HEK293T (cell line): ENCODE measurements around the gene RIT2.

Source experiments
- CTCF ChIA-PET: fragments of 350-600 bp; formaldehyde crosslinking; extraction: SDS; loops from one replicate; lab custom pipeline; 2021; ENCODE audit warnings: antibody characterized with exemption, inconsistent platforms; lab: Yijun Ruan, JAX
- POLR2A ChIA-PET: fragments of 350-600 bp; formaldehyde crosslinking; extraction: SDS; loops from one replicate; lab custom pipeline; 2020; ENCODE audit warnings: antibody characterized with exemption, inconsistent platforms; lab: Yijun Ruan, JAX
- DNase-seq: peaks from one replicate; pipeline ENCODE4 v3.0.0; 2012; ENCODE audit warnings: mixed read lengths; ENCODE audit errors: extremely low spot score
- ARNT ChIP-seq: fragments of 450-650 bp; IDR thresholded peaks from 2 replicates; pipeline ENCODE4 v1.6.1; 2017; ENCODE audit warnings: mild to moderate bottlenecking
- BHLHE40 ChIP-seq: fragments of 450-650 bp; IDR thresholded peaks from 2 replicates; pipeline ENCODE4 v1.6.1; 2016; ENCODE audit warnings: mild to moderate bottlenecking, moderate library complexity, borderline replicate concordance
- CTBP1 ChIP-seq: fragments of 450-650 bp; IDR thresholded peaks from 2 replicates; pipeline ENCODE4 v1.6.1; 2016; ENCODE audit warnings: borderline replicate concordance
- ELF4 ChIP-seq: fragments of 450-650 bp; IDR thresholded peaks from 2 replicates; pipeline ENCODE4 v1.6.1; 2017; ENCODE audit warnings: antibody characterized with exemption
- FOXA1 ChIP-seq: fragments of 450-650 bp; IDR thresholded peaks from 2 replicates; pipeline ENCODE4 v1.6.1; 2016; ENCODE audit warnings: mild to moderate bottlenecking
- FOXK2 ChIP-seq: fragments of 450-650 bp; IDR thresholded peaks from 2 replicates; pipeline ENCODE4 v1.6.1; 2016; ENCODE audit warnings: mild to moderate bottlenecking
- FOXM1 ChIP-seq: fragments of 450-650 bp; IDR thresholded peaks from 2 replicates; pipeline ENCODE4 v1.6.1; 2017; ENCODE audit warnings: mild to moderate bottlenecking, borderline replicate concordance
- HDGF ChIP-seq: fragments of 450-650 bp; IDR thresholded peaks from 2 replicates; pipeline ENCODE4 v1.6.1; 2017; ENCODE audit warnings: antibody characterized with exemption, borderline replicate concordance
- L3MBTL2 ChIP-seq: fragments of 450-650 bp; conservative IDR thresholded peaks from 2 replicates; pipeline ENCODE4 v1.6.1; 2016; ENCODE audit warnings: mild to moderate bottlenecking
- LEF1 ChIP-seq: fragments of 450-650 bp; IDR thresholded peaks from 2 replicates; pipeline ENCODE4 v1.6.1; 2017; ENCODE audit warnings: mild to moderate bottlenecking, borderline replicate concordance
- NFRKB ChIP-seq: fragments of 450-650 bp; IDR thresholded peaks from 2 replicates; pipeline ENCODE4 v1.6.1; 2016; ENCODE audit warnings: mild to moderate bottlenecking, moderate library complexity
- SP1 ChIP-seq: fragments of 450-650 bp; IDR thresholded peaks from 2 replicates; pipeline ENCODE4 v1.6.1; 2017
- SUZ12 ChIP-seq: fragments of 450-650 bp; IDR thresholded peaks from 2 replicates; pipeline ENCODE4 v1.6.1; 2016; ENCODE audit warnings: mild to moderate bottlenecking
- TARDBP ChIP-seq: fragments of 450-650 bp; IDR thresholded peaks from 2 replicates; pipeline ENCODE4 v1.6.1; 2016
- ZNF384 ChIP-seq: fragments of 450-650 bp; IDR thresholded peaks from 2 replicates; pipeline ENCODE4 v1.6.1; 2016
- TF ChIP-seq, protein P1 (sequence below): fragments of 450-650 bp; IDR thresholded peaks from 2 replicates; pipeline ENCODE4 v1.6.1; 2016

Gene RIT2

DNA sequence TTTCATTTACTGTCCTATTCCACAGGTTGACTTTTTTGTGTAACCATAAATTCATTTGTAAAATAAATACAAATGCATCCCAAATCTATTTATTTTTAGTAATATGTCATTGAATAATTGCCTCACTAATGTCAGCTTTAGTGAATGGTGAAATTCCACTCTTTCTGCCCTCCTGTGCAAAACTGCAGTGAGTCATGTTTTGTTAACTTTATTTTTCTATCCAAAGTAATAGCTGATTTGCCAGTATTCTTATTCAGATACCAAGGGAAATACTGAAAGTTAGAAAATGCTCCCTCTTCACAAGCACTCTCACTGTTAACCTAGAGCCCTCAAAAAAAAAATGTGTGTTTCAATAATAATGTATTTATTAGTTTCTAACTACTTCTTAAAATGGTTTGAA is 322.8 kb downstream of the RIT2 start:
- TF ChIP-seq, protein P1, sequence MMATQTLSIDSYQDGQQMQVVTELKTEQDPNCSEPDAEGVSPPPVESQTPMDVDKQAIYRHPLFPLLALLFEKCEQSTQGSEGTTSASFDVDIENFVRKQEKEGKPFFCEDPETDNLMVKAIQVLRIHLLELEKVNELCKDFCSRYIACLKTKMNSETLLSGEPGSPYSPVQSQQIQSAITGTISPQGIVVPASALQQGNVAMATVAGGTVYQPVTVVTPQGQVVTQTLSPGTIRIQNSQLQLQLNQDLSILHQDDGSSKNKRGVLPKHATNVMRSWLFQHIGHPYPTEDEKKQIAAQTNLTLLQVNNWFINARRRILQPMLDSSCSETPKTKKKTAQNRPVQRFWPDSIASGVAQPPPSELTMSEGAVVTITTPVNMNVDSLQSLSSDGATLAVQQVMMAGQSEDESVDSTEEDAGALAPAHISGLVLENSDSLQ: no peak
- no peak for TF ChIP-seq ARNT
- no peak for TF ChIP-seq FOXM1
- TF ChIP-seq ELF4: no peak
- no peak for TF ChIP-seq FOXK2
- no peak for TF ChIP-seq L3MBTL2
- no peak for TF ChIP-seq CTBP1
- TF ChIP-seq ZNF384: no peak
- no peak for TF ChIP-seq NFRKB
- no peak for TF ChIP-seq TARDBP
- no peak for TF ChIP-seq LEF1
- TF ChIP-seq SP1: no peak
- TF ChIP-seq HDGF: no peak
- POLR2A ChIA-PET: no interaction called here
- CTCF ChIA-PET: no interaction called here
- no peak for DNase-seq

DNA sequence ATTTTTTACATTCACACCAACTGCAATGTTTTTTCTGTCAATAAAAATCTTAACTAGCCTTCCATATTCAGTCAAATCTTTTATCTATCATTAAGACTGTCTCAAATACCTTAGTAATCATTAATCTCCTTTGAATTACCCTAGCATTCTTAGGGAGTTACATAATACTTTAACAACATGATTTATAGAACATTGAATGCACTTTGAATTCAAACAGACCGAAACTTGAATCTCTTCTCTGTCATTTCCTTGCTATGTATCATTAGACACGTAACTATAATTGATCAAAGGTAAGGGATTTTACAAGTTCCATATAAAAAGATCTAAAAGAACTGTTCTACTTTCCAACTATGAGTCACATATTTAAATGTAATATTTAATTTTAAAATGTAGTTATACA is 330.9 kb downstream of the RIT2 start:
- TF ChIP-seq NFRKB (no peak), BHLHE40 (no peak), FOXK2 (no peak), LEF1 (no peak)
- ChIA-PET POLR2A (no interaction called here), CTCF (interaction anchor here (0.6 kb wide), 1 partner anchor 671 kb away, joined by 3 read pairs; no protein-coding TSS in a partner anchor)
- no peak for DNase-seq

DNA sequence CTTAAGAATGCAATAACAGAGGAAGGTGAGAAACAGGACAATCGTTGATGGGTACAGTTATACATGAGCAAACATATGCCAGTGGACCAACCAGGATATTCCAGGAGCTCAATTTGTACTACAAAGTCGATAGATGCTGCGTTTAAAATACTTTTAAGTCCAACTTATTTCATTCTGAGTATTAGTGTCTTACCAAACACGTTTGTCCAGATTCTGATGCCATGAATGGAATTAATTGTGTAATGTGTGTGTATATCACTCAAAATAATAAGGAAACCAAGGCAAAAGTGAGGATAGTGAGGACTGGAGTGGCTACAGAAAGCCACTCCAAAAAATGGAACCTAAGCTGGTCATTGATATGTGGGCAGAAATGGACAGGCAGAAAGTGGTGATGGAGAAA is 332.6 kb downstream of the RIT2 start:
- TF ChIP-seq LEF1: no peak
- POLR2A ChIA-PET: no interaction called here
- DNase-seq: no peak
- CTCF ChIA-PET: no interaction called here

DNA sequence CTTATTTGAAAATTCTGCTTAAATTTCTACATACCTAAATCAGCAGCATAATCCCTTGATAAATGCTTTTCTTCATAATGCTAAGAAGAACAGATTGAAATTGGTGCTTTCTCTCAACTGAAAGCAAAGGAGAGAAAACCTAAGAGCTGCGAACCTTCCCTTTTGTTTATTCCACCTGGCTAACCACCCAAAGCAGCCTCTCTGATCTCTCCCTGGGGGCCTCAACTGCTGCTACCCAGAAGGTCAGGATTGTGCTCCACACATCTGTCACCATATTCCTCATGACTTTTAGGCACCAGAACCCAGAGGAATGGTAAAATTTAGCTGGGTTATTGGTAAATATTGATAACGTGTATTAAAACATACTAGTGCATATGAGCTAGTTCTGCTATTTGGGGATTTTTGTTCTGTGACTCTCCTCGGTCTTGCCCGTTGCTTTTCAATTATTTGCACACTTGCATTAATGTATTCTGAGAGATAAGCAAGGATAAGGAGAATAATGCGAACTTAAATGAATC is 334.1 kb downstream of the RIT2 start:
- POLR2A ChIA-PET: no interaction called here
- TF ChIP-seq ZNF384: no peak
- no peak for TF ChIP-seq HDGF
- no peak for TF ChIP-seq BHLHE40
- TF ChIP-seq L3MBTL2: no peak
- CTCF ChIA-PET: no interaction called here
- no peak for DNase-seq

DNA sequence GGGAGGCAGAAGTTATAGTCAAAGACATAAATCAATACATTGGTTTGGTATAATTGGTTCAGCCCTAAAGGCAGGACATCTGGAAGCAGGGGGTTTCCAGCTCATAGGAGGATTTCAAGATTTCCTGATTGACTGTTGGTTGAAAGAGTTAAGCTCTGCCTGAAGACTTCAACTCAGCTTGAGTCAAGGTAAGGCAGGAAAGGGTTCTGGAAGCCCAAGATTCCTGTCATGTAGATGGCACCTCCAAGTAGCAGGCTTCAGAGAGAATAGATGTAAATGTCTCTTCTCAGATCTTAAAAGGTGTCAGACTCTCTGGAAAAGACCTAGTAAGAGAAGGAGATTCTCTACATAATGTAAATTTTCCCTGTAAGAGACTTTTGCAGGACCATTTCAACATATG is 335.3 kb downstream of the RIT2 start:
- TF ChIP-seq HDGF (no peak), TARDBP (no peak), SP1 (no peak), CTBP1 (no peak), ARNT (no peak), BHLHE40 (no peak), NFRKB (no peak), LEF1 (no peak), SUZ12 (no peak), ELF4 (no peak), FOXA1 (no peak), FOXK2 (no peak), L3MBTL2 (no peak), FOXM1 (no peak), ZNF384 (no peak)
- TF ChIP-seq, protein P1: no peak
- CTCF ChIA-PET: no interaction called here
- no peak for DNase-seq
- POLR2A ChIA-PET: no interaction called here

DNA sequence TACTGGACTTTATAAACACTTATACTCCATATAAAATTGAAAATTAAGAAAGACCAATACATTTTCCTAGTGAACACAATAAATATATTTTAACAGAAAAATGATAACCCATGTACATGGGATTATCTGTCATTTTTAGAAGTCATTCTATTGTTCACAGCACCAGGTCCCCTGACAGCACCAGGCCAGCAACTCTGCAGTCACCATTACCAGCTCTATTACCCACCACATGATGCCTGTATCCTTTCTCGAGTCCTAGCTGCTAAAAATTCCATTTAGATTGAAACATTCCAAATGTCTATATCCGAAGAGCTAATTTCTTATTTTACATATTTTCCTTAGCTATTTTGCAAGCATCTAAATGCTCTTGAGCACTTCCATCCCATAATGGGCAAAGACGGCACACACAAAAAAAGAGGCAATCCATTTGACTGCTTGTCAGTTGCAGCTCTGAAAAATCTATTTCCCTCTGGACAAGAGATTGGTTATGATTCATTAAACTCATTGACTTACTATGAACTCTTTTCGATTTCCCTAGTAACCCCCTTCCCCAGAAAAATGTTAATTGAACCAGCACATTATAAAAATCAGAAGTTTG is 336.9 kb downstream of the RIT2 start:
- ChIA-PET CTCF (no interaction called here), POLR2A (no interaction called here)
- TF ChIP-seq SP1 (no peak), FOXM1 (no peak), FOXA1 (no peak), ARNT (no peak), LEF1 (no peak), SUZ12 (no peak), FOXK2 (no peak), HDGF (no peak), CTBP1 (no peak), BHLHE40 (no peak)
- TF ChIP-seq, protein P1: no peak
- no peak for DNase-seq

DNA sequence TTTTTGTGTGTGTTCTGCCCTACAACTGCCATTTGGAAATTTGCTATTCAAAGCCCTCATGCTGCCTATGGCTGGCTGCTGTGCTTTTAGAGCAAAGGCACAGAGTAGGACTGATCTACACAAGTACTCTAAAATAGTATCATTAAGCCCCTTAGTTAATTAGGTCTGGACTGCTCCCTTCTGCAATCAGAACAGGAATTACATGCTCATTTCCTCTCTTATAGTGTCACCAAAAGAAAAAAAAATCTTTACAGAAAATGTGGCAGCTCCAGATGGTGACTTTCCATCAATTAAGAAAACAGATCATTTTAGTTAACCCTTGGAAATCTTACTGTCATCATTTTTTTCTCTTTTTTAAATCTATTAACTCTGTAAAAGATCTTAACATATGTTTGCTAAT is 337.5 kb downstream of the RIT2 start:
- no peak for DNase-seq
- POLR2A ChIA-PET: no interaction called here
- TF ChIP-seq FOXA1 (no peak), CTBP1 (no peak), ARNT (no peak), FOXM1 (no peak), TARDBP (no peak), ELF4 (no peak), HDGF (no peak), ZNF384 (no peak), FOXK2 (no peak), BHLHE40 (no peak), L3MBTL2 (no peak), NFRKB (no peak), SP1 (no peak), SUZ12 (no peak), LEF1 (no peak)
- TF ChIP-seq, protein P1: no peak
- CTCF ChIA-PET: no interaction called here
